ENCODE data around the gene AREL1.

- TF ChIP-seq CTCF (IDR thresholded peaks at IDR 0.05 in 2 of 3, conservative IDR thresholded peaks at IDR 0.05 in 1 of 3; ENCODE audit: borderline replicate concordance in 1 of 3, insufficient read depth in 1 of 3, low read depth in 2 of 3, low read length in 2 of 3): no peak
- no peak for TF ChIP-seq RAD21 (IDR thresholded peaks at IDR 0.05; ENCODE audit: low read depth)
Observed at GRCh38 chr14:74638966-74639365, 73.9 kb downstream of the AREL1 start.
